BLaER1 (cell line): ENCODE data around the gene UBE3C.

Experiments used
- H3K27ac ChIP-seq: shearing (Covaris generic); formaldehyde crosslinking; 2 replicates; pipeline ENCODE4 v1.8.1; 2022
- H3K27me3 ChIP-seq: shearing (Covaris generic); formaldehyde crosslinking; 2 replicates; pipeline ENCODE4 v1.8.1; 2022
- H3K36me3 ChIP-seq: shearing (Covaris generic); formaldehyde crosslinking; 2 replicates; pipeline ENCODE4 v1.8.1; 2022
- H3K4me1 ChIP-seq: shearing (Covaris generic); formaldehyde crosslinking; 2 replicates; pipeline ENCODE4 v1.8.1; 2022
- H3K4me2 ChIP-seq: shearing (Covaris generic); formaldehyde crosslinking; 2 replicates; pipeline ENCODE4 v1.8.1; 2022
- H3K4me3 ChIP-seq: shearing (Covaris generic); formaldehyde crosslinking; 2 replicates; pipeline ENCODE4 v1.8.1; 2022
- H3K9ac ChIP-seq: shearing (Covaris generic); formaldehyde crosslinking; 2 replicates; pipeline ENCODE4 v1.8.1; 2022
- H3K9me3 ChIP-seq: shearing (Covaris generic); formaldehyde crosslinking; 2 replicates; pipeline ENCODE4 v1.8.1; 2022
- H4K20me1 ChIP-seq: shearing (Covaris generic); formaldehyde crosslinking; 2 replicates; pipeline ENCODE4 v1.8.1; 2022
- Cebpa-rat ChIP-seq: shearing (Covaris generic); IDR thresholded peaks from 2 replicates; pipeline ENCODE4 v1.8.1; 2022

The UBE3C gene

GRCh38 chr7:157165987-157166386, 27.3 kb downstream of the UBE3C start:
- Histone ChIP-seq H3K4me1 (no peaks in the 10 kb centered on the region), H3K27ac (no peak overlapping the region), H3K9ac (no peak overlapping the region), H4K20me1 (peaks cover 82% of the 10 kb centered on the region), H3K27me3 (no peaks in the 10 kb centered on the region), H3K4me3 (no peak overlapping the region), H3K9me3 (peaks cover 35% of the 10 kb centered on the region), H3K4me2 (no peak overlapping the region), H3K36me3 (peaks cover 93% of the 10 kb centered on the region)
- no peak for TF ChIP-seq Cebpa-rat

GRCh38 chr7:157168571-157168970, 29.8 kb downstream of the UBE3C start:
- Histone ChIP-seq H3K4me3 (no peak overlapping the region), H3K9ac (no peak overlapping the region), H3K9me3 (peaks cover 26% of the 10 kb centered on the region), H3K27ac (no peak overlapping the region), H3K4me2 (no peak overlapping the region), H3K36me3 (peaks cover 97% of the 10 kb centered on the region), H3K27me3 (no peaks in the 10 kb centered on the region), H3K4me1 (no peaks in the 10 kb centered on the region), H4K20me1 (peaks cover 73% of the 10 kb centered on the region)
- no peak for TF ChIP-seq Cebpa-rat

DNA sequence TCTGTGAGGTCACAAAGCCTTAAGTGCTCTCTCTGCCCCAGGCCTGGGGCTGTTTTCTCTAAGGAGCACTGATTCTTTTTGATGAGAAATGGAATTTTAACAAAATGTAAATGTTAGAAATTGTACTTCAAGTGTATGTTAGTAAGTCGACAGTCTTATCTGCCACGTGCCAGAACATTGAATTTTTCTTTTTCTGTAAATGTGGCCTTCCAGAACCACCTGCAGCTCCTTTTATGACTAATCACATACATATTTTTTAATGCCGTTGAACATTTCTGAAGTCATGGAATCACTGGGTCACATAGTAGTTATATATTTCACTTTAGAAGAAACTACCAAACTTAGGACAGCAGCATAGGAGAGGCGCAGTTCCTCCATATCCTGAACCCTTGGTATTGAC, 38.0 kb downstream of the UBE3C start:
- Histone ChIP-seq H3K27ac (no peak overlapping the region), H3K27me3 (no peaks in the 10 kb centered on the region), H4K20me1 (peaks cover 60% of the 10 kb centered on the region), H3K36me3 (peaks cover 98% of the 10 kb centered on the region), H3K9ac (no peak overlapping the region), H3K4me2 (no peak overlapping the region), H3K4me3 (no peak overlapping the region), H3K4me1 (no peaks in the 10 kb centered on the region), H3K9me3 (no peaks in the 10 kb centered on the region)
- TF ChIP-seq Cebpa-rat: no peak

- Histone ChIP-seq H3K9me3 (no peaks in the 10 kb centered on the region), H3K36me3 (peaks cover 98% of the 10 kb centered on the region), H3K4me3 (no peak overlapping the region), H3K9ac (no peak overlapping the region), H3K27ac (no peak overlapping the region), H4K20me1 (peaks cover 57% of the 10 kb centered on the region), H3K4me1 (no peaks in the 10 kb centered on the region), H3K27me3 (no peaks in the 10 kb centered on the region), H3K4me2 (no peak overlapping the region)
- TF ChIP-seq Cebpa-rat: no peak
Measured at GRCh38 chr7:157177333-157177982, 38.7 kb downstream of the UBE3C start.

GRCh38 chr7:157177983-157178381, 39.3 kb downstream of the UBE3C start:
- H3K4me2 ChIP-seq: no peak overlapping the region
- no peak overlapping the region for H3K4me3 ChIP-seq
- H3K9ac ChIP-seq: no peak overlapping the region
- no peak overlapping the region for H3K27ac ChIP-seq
- H3K9me3 ChIP-seq: no peaks in the 10 kb centered on the region
- no peaks in the 10 kb centered on the region for H3K4me1 ChIP-seq
- no peak for TF ChIP-seq Cebpa-rat
- H3K27me3 ChIP-seq: no peaks in the 10 kb centered on the region
- H3K36me3 ChIP-seq: peaks cover 98% of the 10 kb centered on the region
- peaks cover 52% of the 10 kb centered on the region for H4K20me1 ChIP-seq

GRCh38 chr7:157183832-157184231, 45.1 kb downstream of the UBE3C start:
- TF ChIP-seq Cebpa-rat: no peak
- Histone ChIP-seq H3K9ac (no peak overlapping the region), H4K20me1 (0 out of 2 replicates have a peak, but pooled peaks cover 14% of the 10 kb centered on the region), H3K36me3 (peaks cover 94% of the 10 kb centered on the region), H3K4me1 (no peaks in the 10 kb centered on the region), H3K27me3 (no peaks in the 10 kb centered on the region), H3K4me3 (no peak overlapping the region), H3K4me2 (no peak overlapping the region), H3K9me3 (no peaks in the 10 kb centered on the region), H3K27ac (no peak overlapping the region)

DNA sequence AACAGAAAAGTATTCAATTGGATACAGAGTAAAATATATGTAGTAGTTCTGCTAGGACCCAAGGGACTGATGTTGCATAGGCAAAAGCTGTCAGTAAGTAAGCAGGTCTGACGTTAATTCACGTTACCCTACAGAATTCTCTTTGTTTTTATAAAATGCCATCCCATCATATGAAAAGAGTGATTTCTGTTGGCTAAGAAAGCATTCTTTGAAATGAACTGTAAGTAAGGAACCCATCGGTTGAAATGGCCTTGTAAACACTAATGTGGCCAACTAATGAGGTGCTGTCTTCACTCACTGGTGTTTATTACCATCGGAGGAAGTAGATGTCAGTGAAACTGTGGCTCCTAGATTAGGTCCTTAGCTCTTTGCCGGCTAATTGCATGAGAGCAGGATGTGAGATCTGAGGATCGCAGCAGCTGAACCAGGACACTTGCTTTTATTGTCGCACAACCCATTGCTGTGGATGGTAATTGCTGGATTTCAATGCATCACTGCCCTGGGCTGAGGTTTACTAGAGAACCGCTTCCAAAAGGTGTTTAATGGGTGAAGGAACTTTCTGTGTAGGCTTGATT, 49.5 kb downstream of the UBE3C start:
- Histone ChIP-seq H3K27me3 (no peaks in the 10 kb centered on the region), H3K9me3 (no peaks in the 10 kb centered on the region), H3K9ac (no peak overlapping the region), H3K36me3 (peaks cover 93% of the 10 kb centered on the region), H4K20me1 (peaks cover 52% of the 10 kb centered on the region; the same call in 1 of the 2 replicates), H3K4me3 (no peak overlapping the region), H3K4me1 (no peaks in the 10 kb centered on the region), H3K27ac (no peak overlapping the region), H3K4me2 (no peak overlapping the region)
- TF ChIP-seq Cebpa-rat: no peak

DNA sequence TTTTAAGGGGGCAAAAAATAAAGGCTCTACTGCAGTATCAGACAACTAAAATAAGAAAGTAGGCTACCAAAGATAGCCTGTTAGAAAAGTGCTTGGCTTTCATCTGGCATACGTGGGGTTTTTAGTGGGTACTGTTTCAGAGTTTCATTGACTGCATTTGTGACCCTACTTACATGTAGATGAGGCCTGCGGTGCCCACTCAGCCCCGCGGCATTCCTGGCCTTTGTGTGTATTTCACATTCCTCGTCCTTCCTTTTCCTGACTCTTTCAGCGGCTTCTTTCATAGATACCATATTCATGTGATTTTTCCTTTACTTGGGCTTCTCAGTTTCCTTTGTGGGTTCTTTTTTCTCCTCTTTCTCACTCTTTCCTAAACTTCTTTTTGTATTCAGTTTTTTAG, 50.7 kb downstream of the UBE3C start:
- Histone ChIP-seq H3K36me3 (peaks cover 96% of the 10 kb centered on the region), H3K4me3 (no peak overlapping the region), H3K4me2 (no peak overlapping the region), H3K27ac (no peak overlapping the region), H4K20me1 (peaks cover 55% of the 10 kb centered on the region; the same call in 1 of the 2 replicates), H3K4me1 (no peaks in the 10 kb centered on the region), H3K27me3 (no peaks in the 10 kb centered on the region), H3K9ac (no peak overlapping the region), H3K9me3 (no peaks in the 10 kb centered on the region)
- no peak for TF ChIP-seq Cebpa-rat

DNA sequence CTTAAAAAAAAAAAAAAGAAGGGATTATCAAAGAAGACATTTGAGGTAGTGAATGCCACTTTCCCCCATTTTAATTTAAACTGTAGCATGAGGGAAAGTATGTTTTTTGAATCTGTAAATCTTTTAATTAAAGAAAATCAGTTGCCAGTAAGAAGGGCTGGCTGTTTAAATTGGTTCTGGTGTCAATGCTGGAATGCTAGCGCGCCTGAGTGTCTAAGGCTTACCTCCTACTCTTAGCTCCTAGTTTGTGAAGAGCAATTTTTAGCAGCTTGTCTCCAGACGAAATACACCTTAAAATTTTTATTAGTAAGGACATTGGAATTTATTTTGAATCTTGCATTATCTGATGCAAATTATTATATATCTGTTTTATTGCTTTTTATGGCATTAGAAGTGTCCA, 54.1 kb downstream of the UBE3C start:
- H4K20me1 ChIP-seq: peaks cover 41% of the 10 kb centered on the region; the same call in 1 of the 2 replicates
- no peaks in the 10 kb centered on the region for H3K27me3 ChIP-seq
- TF ChIP-seq Cebpa-rat: no peak
- H3K4me3 ChIP-seq: no peak overlapping the region
- H3K36me3 ChIP-seq: peaks cover 96% of the 10 kb centered on the region
- no peaks in the 10 kb centered on the region for H3K9me3 ChIP-seq
- H3K27ac ChIP-seq: no peak overlapping the region
- H3K4me1 ChIP-seq: no peaks in the 10 kb centered on the region
- no peak overlapping the region for H3K9ac ChIP-seq
- no peak overlapping the region for H3K4me2 ChIP-seq

GRCh38 chr7:157193274-157193673, 54.5 kb downstream of the UBE3C start:
- Histone ChIP-seq H3K36me3 (peaks cover 96% of the 10 kb centered on the region), H3K4me3 (no peak overlapping the region), H3K9ac (no peak overlapping the region), H3K4me1 (no peaks in the 10 kb centered on the region), H3K4me2 (no peak overlapping the region), H3K27ac (no peak overlapping the region), H3K27me3 (no peaks in the 10 kb centered on the region), H3K9me3 (no peaks in the 10 kb centered on the region), H4K20me1 (peaks cover 46% of the 10 kb centered on the region; the same call in 1 of the 2 replicates)
- no peak for TF ChIP-seq Cebpa-rat
